ENCODE measurements around the gene RAB11A. TPM values are rescaled to one million over a fixed set of nuclear protein-coding genes. Genes with fewer than 3 reads are reported as not detected.

Gene RAB11A
- total and polyA plus RNA-seq, 2 of the 13 experiments (the other 11 are each of a cell fraction or from before 2014, with no cell fraction given), result 161 to 162 TPM

- no peak overlapping the region for H2AFZ ChIP-seq (ENCODE audit: low read length)
- intact Hi-C loops (cut with micrococcal nuclease; ENCODE audit: unreplicated experiment), result loop anchor here (5.0 to 10.0 kb wide), 2 partner anchors 165 to 273 kb away; no protein-coding TSS in a partner anchor
- H3K4me2 ChIP-seq (ENCODE audit: low read depth, low read length), result no peak overlapping the region
- ChIA-PET CTCF (ENCODE audit: low intra/inter-chr PET ratio, low total read pairs) (no interaction called here), POLR2A (no interaction called here)
- no peaks in the 10 kb centered on the region for H3K79me2 ChIP-seq (ENCODE audit: insufficient read depth, low read length)
- no peaks in the 10 kb centered on the region for H3K27me3 ChIP-seq (ENCODE audit: control insufficient read depth in 1 of 2, insufficient read depth in 2 of 2, low read length in 2 of 2)
- no peaks in the 10 kb centered on the region for H3K9me3 ChIP-seq (ENCODE audit: low read length)
- 85% methylated on average over 9 of the region's 9 CpGs for WGBS (ENCODE audit: low lambda C conversion rate)
- H3K27ac ChIP-seq (ENCODE audit: extremely low read length, insufficient read depth, low read length), result no peak overlapping the region
- in situ Hi-C loops (cut with HindIII; ENCODE audit: extremely low pct_ligation_motif_present, low pct_unique_long_range_greater_than_20kb), result no loop called here
- H3K36me3 ChIP-seq (replicated peaks in 1 of 2; ENCODE audit: control insufficient read depth in 1 of 2, insufficient read depth in 2 of 2, low read length in 2 of 2), result no peaks in the 10 kb centered on the region
- H3K9ac ChIP-seq (ENCODE audit: insufficient read depth, low read depth, low read length), result no peak overlapping the region
- TF ChIP-seq MAFF (IDR thresholded peaks at IDR 0.05; ENCODE audit: low read depth, low read length) (peak; percentile 77), NFIB (CRISPR knock-in tag; IDR thresholded peaks at IDR 0.05; ENCODE audit: borderline replicate concordance) (no peak), ZNF33B (CRISPR knock-in tag; IDR thresholded peaks at IDR 0.05) (no peak), TGIF2 (CRISPR knock-in tag; IDR thresholded peaks at IDR 0.05) (no peak), MAFK (conservative IDR thresholded peaks at IDR 0.05 in 1 of 2, IDR thresholded peaks at IDR 0.05 in 1 of 2; ENCODE audit: low read length in 2 of 2) (peak; percentile 53 to 86), SIX4 (CRISPR knock-in tag; IDR thresholded peaks at IDR 0.05) (no peak), SALL2 (CRISPR knock-in tag; IDR thresholded peaks at IDR 0.05) (no peak)
- no peak for DNase-seq (ENCODE audit: low spot score)
- no peak for FAIRE-seq
- H3K4me3 ChIP-seq (replicated peaks in 1 of 3; ENCODE audit: insufficient read depth in 1 of 3, low read depth in 2 of 3, low read length in 3 of 3), result no peak overlapping the region
- H3K4me1 ChIP-seq (ENCODE audit: insufficient read depth, low read length), result peaks cover 15% of the 10 kb centered on the region
- ATAC-seq, result no peak
- BruUV-seq (replicated peaks), result no TSS peak
- H4K20me1 ChIP-seq (ENCODE audit: insufficient read depth, low read length), result no peaks in the 10 kb centered on the region
Observed at GRCh38 chr15:65919353-65919752, 50.1 kb downstream of the RAB11A start.

GRCh38 chr15:65920121-65920520 is 50.8 kb downstream of the RAB11A start:
- Histone ChIP-seq H2AFZ (ENCODE audit: low read length) (no peak overlapping the region), H3K4me2 (ENCODE audit: low read depth, low read length) (no peak overlapping the region), H3K9ac (ENCODE audit: insufficient read depth, low read depth, low read length) (no peak overlapping the region), H3K27me3 (ENCODE audit: control insufficient read depth in 1 of 2, insufficient read depth in 2 of 2, low read length in 2 of 2) (no peaks in the 10 kb centered on the region), H3K79me2 (ENCODE audit: insufficient read depth, low read length) (no peaks in the 10 kb centered on the region), H3K4me1 (ENCODE audit: insufficient read depth, low read length) (peaks cover 15% of the 10 kb centered on the region), H4K20me1 (ENCODE audit: insufficient read depth, low read length) (no peaks in the 10 kb centered on the region), H3K9me3 (ENCODE audit: low read length) (no peaks in the 10 kb centered on the region), H3K27ac (ENCODE audit: extremely low read length, insufficient read depth, low read length) (no peak overlapping the region), H3K36me3 (replicated peaks in 1 of 2; ENCODE audit: control insufficient read depth in 1 of 2, insufficient read depth in 2 of 2, low read length in 2 of 2) (no peaks in the 10 kb centered on the region), H3K4me3 (replicated peaks in 1 of 3; ENCODE audit: insufficient read depth in 1 of 3, low read depth in 2 of 3, low read length in 3 of 3) (no peak overlapping the region)
- intact Hi-C loops (cut with micrococcal nuclease; ENCODE audit: unreplicated experiment) (no loop called here), in situ Hi-C loops (cut with HindIII; ENCODE audit: extremely low pct_ligation_motif_present, low pct_unique_long_range_greater_than_20kb) (no loop called here)
- FAIRE-seq, result no peak
- DNase-seq (ENCODE audit: low spot score), result no peak
- no peak for ATAC-seq
- POLR2A ChIA-PET, result no interaction called here
- no TSS peak for BruUV-seq (replicated peaks)
- CTCF ChIA-PET (ENCODE audit: low intra/inter-chr PET ratio, low total read pairs), result no interaction called here
- WGBS (ENCODE audit: low lambda C conversion rate), result no CpG with 5 or more reads among the region's 1 CpG
- no peak for TF ChIP-seq AHR (CRISPR knock-in tag; IDR thresholded peaks at IDR 0.05)
- TF ChIP-seq NONO (IDR thresholded peaks at IDR 0.05), result no peak
- TF ChIP-seq NONO (CRISPR knock-in tag; conservative IDR thresholded peaks at IDR 0.05), result no peak
- no peak for TF ChIP-seq DZIP1 (CRISPR knock-in tag; IDR thresholded peaks at IDR 0.05)
- TF ChIP-seq SOX5 (CRISPR knock-in tag; IDR thresholded peaks at IDR 0.05; ENCODE audit: borderline replicate concordance), result no peak
- no peak for TF ChIP-seq U2AF2 (IDR thresholded peaks at IDR 0.05; ENCODE audit: low read depth, low read length)

Data from HepG2 (cell line).